ENCODE results near the gene PTPN11. TPM values are rescaled to one million over a fixed set of nuclear protein-coding genes. Genes with fewer than 3 reads are reported as not detected.

The PTPN11 gene
- total and polyA plus RNA-seq, 2 of the 8 experiments (the other 6 are each of a cell fraction or from before 2014, with no cell fraction given), result 28.3 to 133 TPM

DNA sequence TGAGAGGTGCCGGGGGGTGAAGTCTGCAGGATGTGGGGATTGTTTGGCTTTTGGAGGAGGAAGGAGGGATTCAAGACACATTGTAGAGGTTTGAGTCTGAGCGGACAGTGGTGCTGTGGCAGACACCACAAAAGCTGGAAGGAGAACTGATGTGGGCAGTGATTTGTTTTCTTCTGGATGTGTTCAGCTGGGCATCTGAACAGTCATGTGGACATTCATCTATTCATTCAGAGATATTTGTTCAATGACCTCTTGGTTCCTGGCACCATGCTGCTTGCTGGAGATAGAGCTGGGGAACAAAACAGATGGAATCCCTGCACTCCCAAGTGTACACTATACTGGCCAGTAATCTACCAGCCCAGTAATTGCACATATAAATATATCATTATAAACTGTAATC, 64.0 kb downstream of the PTPN11 start:
- Histone ChIP-seq H3K18ac (ENCODE audit: extremely low read depth, low read length) (no peak overlapping the region), H3K4me1 (replicated peaks in 1 of 4; ENCODE audit: control insufficient read depth in 3 of 4, insufficient read depth in 4 of 4, low read length in 3 of 4) (no peaks in the 10 kb centered on the region), H4K20me1 (replicated peaks in 1 of 2; ENCODE audit: control insufficient read depth in 1 of 2, insufficient read depth in 2 of 2, low read length in 2 of 2) (peaks cover 0 to 3% of the 10 kb centered on the region in 2 experiments), H3K79me2 (ENCODE audit: control insufficient read depth in 1 of 2, insufficient read depth in 2 of 2, low read length in 2 of 2) (no peaks in the 10 kb centered on the region), H4K5ac (ENCODE audit: insufficient read length, low read depth, low read length) (no peak overlapping the region), H3K23me2 (ENCODE audit: low read depth, low read length) (no peaks in the 10 kb centered on the region), H2BK12ac (ENCODE audit: low read depth, low read length) (no peak overlapping the region), H3K14ac (ENCODE audit: insufficient read length) (no peak overlapping the region), H3K27ac (ENCODE audit: low read depth, low read length) (no peak overlapping the region), H2BK15ac (ENCODE audit: low read length) (no peak overlapping the region), H3K36me3 (ENCODE audit: control insufficient read depth in 2 of 4, insufficient read depth in 4 of 4, low read length in 3 of 4) (peaks cover 8 to 43% (median 26%) of the 10 kb centered on the region in 4 experiments; a peak in 7 of 8 replicates), H3K9ac (replicated peaks in 1 of 4; ENCODE audit: extremely low read depth in 1 of 4, low read depth in 3 of 4, low read length in 3 of 4) (no peak overlapping the region), H2AFZ (ENCODE audit: low read length) (no peak overlapping the region), H3K56ac (replicated peaks; ENCODE audit: insufficient read length, low read depth, low read length) (no peak overlapping the region), H4K8ac (ENCODE audit: extremely low read depth, insufficient read depth, low read length) (no peak overlapping the region), H3K9me3 (ENCODE audit: insufficient read depth in 2 of 2, low read depth in 1 of 2, low read length in 1 of 2) (no peaks in the 10 kb centered on the region), H2BK20ac (ENCODE audit: low read length) (no peak overlapping the region), H4K91ac (replicated peaks; ENCODE audit: insufficient read length, low read length) (no peak overlapping the region), H3K79me1 (ENCODE audit: low read depth, low read length) (no peaks in the 10 kb centered on the region), H2BK120ac (replicated peaks; ENCODE audit: low read depth, low read length) (no peak overlapping the region), H2BK5ac (ENCODE audit: low read depth, low read length) (no peak overlapping the region), H3K4me3 (ENCODE audit: extremely low read depth in 1 of 4, insufficient read depth in 2 of 4, low read depth in 3 of 4, low read length in 4 of 4) (no peak overlapping the region), H3K27me3 (replicated peaks in 1 of 4; ENCODE audit: control insufficient read depth in 3 of 4, extremely low read depth in 1 of 4, insufficient read depth in 3 of 4, low read length in 3 of 4) (no peaks in the 10 kb centered on the region), H3K23ac (ENCODE audit: insufficient read length) (no peak overlapping the region), H3K4ac (replicated peaks; ENCODE audit: insufficient read length, low read depth, low read length) (no peak overlapping the region), H3K4me2 (ENCODE audit: insufficient read depth in 1 of 2, low read depth in 2 of 2, low read length in 2 of 2) (no peak overlapping the region), H2AK5ac (ENCODE audit: low read depth, low read length) (no peak overlapping the region)
- no peak for FAIRE-seq
- ChIA-PET POLR2A (ENCODE audit: partially characterized antibody) (interaction anchor here (0.7 kb wide), 1 partner anchor 33 kb away, joined by 4 read pairs; no protein-coding TSS in a partner anchor), CTCF (ENCODE audit: partially characterized antibody) (no interaction called here)
- DNase-seq (ENCODE audit: low read depth in 1 of 2, low spot score in 2 of 2), result no peak
- WGBS, 2 experiments (ENCODE audit: extremely low coverage in 1 of 2, insufficient coverage in 1 of 2, insufficient read length in 1 of 2, insufficient replicate concordance in 2 of 2, low coverage in 1 of 2, low lambda C conversion rate in 2 of 2, missing lambda C conversion rate in 1 of 2), result 90% methylated on average over 2 of the region's 2 CpGs; no CpG with 5 or more reads in 1 of the 2 experiments
- TF ChIP-seq MAX (IDR thresholded peaks at IDR 0.05), result no peak
- TF ChIP-seq RAD21 (IDR thresholded peaks at IDR 0.05 in 1 of 2, conservative IDR thresholded peaks at IDR 0.05 in 1 of 2; ENCODE audit: low read depth in 2 of 2, low read length in 2 of 2), result no peak
- TF ChIP-seq POLR2A (IDR thresholded peaks at IDR 0.05; ENCODE audit: control extremely low read depth in 1 of 2, low read depth in 2 of 2, low read length in 2 of 2), result no peak
- TF ChIP-seq CBX8 (IDR thresholded peaks at IDR 0.05; ENCODE audit: borderline replicate concordance, low read depth, low read length), result no peak
